Measurements from ENCODE around the gene SUCO. TPM values are rescaled to one million over a fixed set of nuclear protein-coding genes. Genes with fewer than 3 reads are reported as not detected.

The SUCO gene
- total RNA-seq, 3 donors from 2014 or later (not counting 1 experiment from before 2014, with no cell fraction given) = 86.0 to 97.5 (median 96.0) TPM

GRCh38 chr1:172628401-172628800, 95.5 kb downstream of the SUCO start:
- Histone ChIP-seq H3K4me1 (ENCODE audit: control insufficient read depth, insufficient read depth, low read length) (peaks cover 14% of the 10 kb centered on the region), H3K36me3 (ENCODE audit: control insufficient read depth, insufficient read depth, low read length) (no peaks in the 10 kb centered on the region), H3K9me3 (ENCODE audit: control insufficient read depth, insufficient read depth, low read length) (no peaks in the 10 kb centered on the region), H3K27ac (ENCODE audit: low read length) (no peak overlapping the region), H3K27me3 (ENCODE audit: control insufficient read depth, insufficient read depth, low read length) (no peaks in the 10 kb centered on the region), H3K4me3 (ENCODE audit: low read length) (no peak overlapping the region)
- peak overlapping the region in 1 of 2 donors; percentile 32 for H3K27ac Mint-ChIP-seq
- DNase-seq (no peak), ATAC-seq (no peak)
- intact Hi-C loops (cut with micrococcal nuclease) = no loop called here
- peaks cover 28 to 30% of the 10 kb centered on the region in 2 donors for H3K4me1 Mint-ChIP-seq
- 89% methylated on average over 4 of the region's 4 CpGs for WGBS (ENCODE audit: insufficient coverage)
- H3K9me3 Mint-ChIP-seq = no peaks in the 10 kb centered on the region
- no peaks in the 10 kb centered on the region for H3K27me3 Mint-ChIP-seq (ENCODE audit: low read depth in 2 of 2)
- TF ChIP-seq, protein P1, sequence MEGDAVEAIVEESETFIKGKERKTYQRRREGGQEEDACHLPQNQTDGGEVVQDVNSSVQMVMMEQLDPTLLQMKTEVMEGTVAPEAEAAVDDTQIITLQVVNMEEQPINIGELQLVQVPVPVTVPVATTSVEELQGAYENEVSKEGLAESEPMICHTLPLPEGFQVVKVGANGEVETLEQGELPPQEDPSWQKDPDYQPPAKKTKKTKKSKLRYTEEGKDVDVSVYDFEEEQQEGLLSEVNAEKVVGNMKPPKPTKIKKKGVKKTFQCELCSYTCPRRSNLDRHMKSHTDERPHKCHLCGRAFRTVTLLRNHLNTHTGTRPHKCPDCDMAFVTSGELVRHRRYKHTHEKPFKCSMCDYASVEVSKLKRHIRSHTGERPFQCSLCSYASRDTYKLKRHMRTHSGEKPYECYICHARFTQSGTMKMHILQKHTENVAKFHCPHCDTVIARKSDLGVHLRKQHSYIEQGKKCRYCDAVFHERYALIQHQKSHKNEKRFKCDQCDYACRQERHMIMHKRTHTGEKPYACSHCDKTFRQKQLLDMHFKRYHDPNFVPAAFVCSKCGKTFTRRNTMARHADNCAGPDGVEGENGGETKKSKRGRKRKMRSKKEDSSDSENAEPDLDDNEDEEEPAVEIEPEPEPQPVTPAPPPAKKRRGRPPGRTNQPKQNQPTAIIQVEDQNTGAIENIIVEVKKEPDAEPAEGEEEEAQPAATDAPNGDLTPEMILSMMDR (IDR thresholded peaks at IDR 0.05) = no peak
- no peak overlapping the region for H3K4me3 Mint-ChIP-seq
- H3K36me3 Mint-ChIP-seq = no peaks in the 10 kb centered on the region

DNA sequence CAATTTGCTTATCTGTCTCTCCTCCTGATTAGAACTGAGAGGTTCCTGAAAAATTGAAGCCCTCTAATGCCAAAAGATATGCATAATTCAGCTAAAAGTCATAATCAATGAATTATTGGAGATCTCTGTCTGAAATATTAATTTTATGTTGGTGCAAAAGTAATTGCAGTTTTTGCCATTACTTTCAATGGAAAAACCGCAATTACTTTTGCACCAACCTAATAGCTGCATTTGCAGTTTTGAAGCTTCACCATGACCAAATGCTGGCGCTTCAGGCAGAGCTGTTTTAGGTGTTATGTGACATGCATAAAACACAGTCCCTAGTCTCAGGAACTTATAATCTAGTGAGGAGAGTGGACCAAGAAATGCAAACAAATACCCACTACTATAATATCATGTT, 96.2 kb downstream of the SUCO start:
- H3K36me3 Mint-ChIP-seq = no peaks in the 10 kb centered on the region
- no peak overlapping the region for H3K4me3 ChIP-seq (ENCODE audit: low read length)
- TF ChIP-seq, protein P1 (IDR thresholded peaks at IDR 0.05) = no peak
- no peaks in the 10 kb centered on the region for H3K27me3 ChIP-seq (ENCODE audit: control insufficient read depth, insufficient read depth, low read length)
- peak overlapping the region; percentile 63 for H3K27ac ChIP-seq (ENCODE audit: low read length)
- 75% methylated on average over 2 of the region's 2 CpGs for WGBS (ENCODE audit: insufficient coverage)
- H3K36me3 ChIP-seq (ENCODE audit: control insufficient read depth, insufficient read depth, low read length) = no peaks in the 10 kb centered on the region
- no peaks in the 10 kb centered on the region for H3K27me3 Mint-ChIP-seq (ENCODE audit: low read depth in 2 of 2)
- H3K4me1 Mint-ChIP-seq = peaks cover 28 to 30% of the 10 kb centered on the region in 2 donors
- H3K9me3 Mint-ChIP-seq = no peaks in the 10 kb centered on the region
- intact Hi-C loops (cut with micrococcal nuclease) = no loop called here
- H3K9me3 ChIP-seq (ENCODE audit: control insufficient read depth, insufficient read depth, low read length) = no peaks in the 10 kb centered on the region
- no peak for DNase-seq
- ATAC-seq = peak in 1 of 3 donors; percentile 52
- peak overlapping the region; percentile 68 to 84 for H3K27ac Mint-ChIP-seq
- peak overlapping the region; percentile 76 for H3K4me3 Mint-ChIP-seq
- H3K4me1 ChIP-seq (ENCODE audit: control insufficient read depth, insufficient read depth, low read length) = peaks cover 14% of the 10 kb centered on the region

- DNase-seq (no peak), ATAC-seq (peak; percentile 63 to 83 (median 70))
- intact Hi-C loops (cut with micrococcal nuclease) = no loop called here
- Histone ChIP-seq H3K4me1 (ENCODE audit: control insufficient read depth, insufficient read depth, low read length) (peaks cover 14% of the 10 kb centered on the region), H3K9me3 (ENCODE audit: control insufficient read depth, insufficient read depth, low read length) (no peaks in the 10 kb centered on the region), H3K4me3 (ENCODE audit: low read length) (no peak overlapping the region), H3K27ac (ENCODE audit: low read length) (peak overlapping the region; percentile 63), H3K36me3 (ENCODE audit: control insufficient read depth, insufficient read depth, low read length) (no peaks in the 10 kb centered on the region), H3K27me3 (ENCODE audit: control insufficient read depth, insufficient read depth, low read length) (no peaks in the 10 kb centered on the region)
- Mint-ChIP-seq H3K27me3 (ENCODE audit: low read depth in 2 of 2) (no peaks in the 10 kb centered on the region), H3K4me1 (peaks cover 28 to 30% of the 10 kb centered on the region in 2 donors), H3K9me3 (no peaks in the 10 kb centered on the region), H3K27ac (peak overlapping the region; percentile 68 to 84), H3K36me3 (no peaks in the 10 kb centered on the region), H3K4me3 (peak overlapping the region; percentile 76)
- TF ChIP-seq, protein P1 (IDR thresholded peaks at IDR 0.05) = no peak
- 44% methylated on average over 2 of the region's 2 CpGs for WGBS (ENCODE audit: insufficient coverage)
Observed at GRCh38 chr1:172629638-172630037, 96.7 kb downstream of the SUCO start.

Data from natural killer cell (primary cell).